BJ (cell line): ENCODE data around the gene LRFN2. TPM values are rescaled to one million over a fixed set of nuclear protein-coding genes. Genes with fewer than 3 reads are reported as not detected.

Experiments used
- CTCF ChIA-PET: fragments of 350-600 bp; formaldehyde crosslinking; extraction: SDS; loops from one replicate; lab custom pipeline; 2021; ENCODE audit warnings: antibody characterized with exemption, inconsistent platforms; lab: Yijun Ruan, JAX
- POLR2A ChIA-PET: fragments of 300-600 bp; sonication (Branson Sonifier 250); formaldehyde crosslinking; extraction: SDS; loops from one replicate; lab custom pipeline; 2021; ENCODE audit warnings: antibody characterized with exemption; lab: Charles Lee
- DNase-seq: peaks from one replicate; pipeline ENCODE4 v3.0.0-alpha.2; 2011; ENCODE audit warnings: low read depth
- H3K27me3 ChIP-seq: 2 replicates; pipeline ENCODE4 v1.6.0; 2011; ENCODE audit warnings: low read length; ENCODE audit not compliant: control insufficient read depth, insufficient read depth
- H3K36me3 ChIP-seq: 2 replicates; pipeline ENCODE4 v1.5.1; 2011; ENCODE audit warnings: low read length; ENCODE audit not compliant: control insufficient read depth, insufficient read depth
- H3K4me3 ChIP-seq: 2 replicates; pipeline ENCODE4 v1.5.1; 2011; ENCODE audit warnings: low read depth, mild to moderate bottlenecking, control low read depth, low read length
- polyA plus RNA-seq: library from polyadenylated mRNA; depleted of rRNA; stranded (reverse); fragments of >200 nt; gene quantifications from 2 replicates; pipeline ENCODE4 v1.2.3, GENCODE V29; 2011
- TF ChIP-seq, protein P1 (sequence below): IDR thresholded peaks from 2 replicates; pipeline ENCODE4 v1.5.1; 2011; ENCODE audit warnings: low read depth, mild to moderate bottlenecking, control low read depth, inconsistent platforms, low read length, moderate library complexity; ENCODE audit not compliant: insufficient read depth

Gene LRFN2
- polyA plus RNA-seq, 1 experiment = not detected

DNA sequence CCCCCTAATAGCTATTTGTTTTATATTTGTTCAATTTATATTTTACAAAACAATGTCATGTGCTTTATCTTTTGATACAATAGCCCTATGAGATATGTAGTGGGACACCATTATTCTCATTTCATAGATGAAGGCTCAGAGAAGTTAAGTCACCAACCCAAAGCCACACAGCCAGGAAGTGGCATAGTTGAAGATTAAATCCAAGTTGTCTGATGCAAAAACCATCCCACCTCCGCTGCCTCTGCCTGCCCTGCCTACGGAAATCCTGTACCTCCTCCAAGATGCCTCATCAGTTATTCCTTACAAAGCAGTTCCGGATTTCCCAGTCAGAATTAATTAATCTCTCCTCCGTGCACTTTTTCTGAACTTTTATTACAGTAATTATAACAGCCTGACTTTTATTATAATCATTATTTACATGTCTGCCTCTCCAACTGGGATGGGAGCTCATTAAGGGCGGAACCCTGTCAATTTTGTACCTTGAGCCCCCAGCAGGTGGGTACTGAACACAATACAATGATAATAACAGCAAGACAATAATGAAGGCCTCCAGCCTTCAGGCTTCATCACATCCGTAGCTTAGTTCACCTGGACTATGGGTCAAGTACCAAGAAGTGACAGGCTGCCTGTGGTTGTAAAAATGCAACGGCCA, 54.7 kb downstream of the LRFN2 start:
- Histone ChIP-seq H3K4me3 (no peak overlapping the region), H3K27me3 (no peaks in the 10 kb centered on the region; the same call in 1 of the 2 replicates), H3K36me3 (no peaks in the 10 kb centered on the region)
- TF ChIP-seq, protein P1, sequence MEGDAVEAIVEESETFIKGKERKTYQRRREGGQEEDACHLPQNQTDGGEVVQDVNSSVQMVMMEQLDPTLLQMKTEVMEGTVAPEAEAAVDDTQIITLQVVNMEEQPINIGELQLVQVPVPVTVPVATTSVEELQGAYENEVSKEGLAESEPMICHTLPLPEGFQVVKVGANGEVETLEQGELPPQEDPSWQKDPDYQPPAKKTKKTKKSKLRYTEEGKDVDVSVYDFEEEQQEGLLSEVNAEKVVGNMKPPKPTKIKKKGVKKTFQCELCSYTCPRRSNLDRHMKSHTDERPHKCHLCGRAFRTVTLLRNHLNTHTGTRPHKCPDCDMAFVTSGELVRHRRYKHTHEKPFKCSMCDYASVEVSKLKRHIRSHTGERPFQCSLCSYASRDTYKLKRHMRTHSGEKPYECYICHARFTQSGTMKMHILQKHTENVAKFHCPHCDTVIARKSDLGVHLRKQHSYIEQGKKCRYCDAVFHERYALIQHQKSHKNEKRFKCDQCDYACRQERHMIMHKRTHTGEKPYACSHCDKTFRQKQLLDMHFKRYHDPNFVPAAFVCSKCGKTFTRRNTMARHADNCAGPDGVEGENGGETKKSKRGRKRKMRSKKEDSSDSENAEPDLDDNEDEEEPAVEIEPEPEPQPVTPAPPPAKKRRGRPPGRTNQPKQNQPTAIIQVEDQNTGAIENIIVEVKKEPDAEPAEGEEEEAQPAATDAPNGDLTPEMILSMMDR = no peak
- no peak for DNase-seq
- POLR2A ChIA-PET = no interaction called here
- CTCF ChIA-PET = no interaction called here

DNA sequence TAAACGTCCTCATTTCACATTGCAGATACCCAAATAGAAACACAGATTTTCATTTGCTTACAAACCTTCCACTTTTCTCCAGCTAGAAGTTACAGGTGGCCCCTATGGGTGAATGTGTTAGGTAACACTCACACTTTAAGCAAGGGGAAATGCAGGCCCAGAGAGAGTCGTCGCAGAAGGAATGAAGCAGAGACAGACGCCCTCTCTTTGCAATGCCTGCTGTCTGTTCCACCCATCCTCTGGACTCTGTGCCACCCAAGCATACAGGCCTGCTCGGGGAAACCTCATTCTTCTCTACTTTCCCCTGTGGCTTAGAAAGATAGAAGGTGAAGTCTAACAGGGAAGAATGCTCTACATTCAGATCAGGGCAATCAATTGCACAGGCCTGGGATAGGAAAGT, 57.2 kb downstream of the LRFN2 start:
- POLR2A ChIA-PET = no interaction called here
- H3K4me3 ChIP-seq = no peak overlapping the region
- CTCF ChIA-PET = interaction anchor here (1.4 kb wide), 1 partner anchor 58 kb away, joined by 3 read pairs; the partner anchor contains the start of gene LRFN2
- no peaks in the 10 kb centered on the region for H3K36me3 ChIP-seq
- H3K27me3 ChIP-seq = no peaks in the 10 kb centered on the region; the same call in 1 of the 2 replicates
- no peak for DNase-seq
- TF ChIP-seq, protein P1 = no peak

DNA sequence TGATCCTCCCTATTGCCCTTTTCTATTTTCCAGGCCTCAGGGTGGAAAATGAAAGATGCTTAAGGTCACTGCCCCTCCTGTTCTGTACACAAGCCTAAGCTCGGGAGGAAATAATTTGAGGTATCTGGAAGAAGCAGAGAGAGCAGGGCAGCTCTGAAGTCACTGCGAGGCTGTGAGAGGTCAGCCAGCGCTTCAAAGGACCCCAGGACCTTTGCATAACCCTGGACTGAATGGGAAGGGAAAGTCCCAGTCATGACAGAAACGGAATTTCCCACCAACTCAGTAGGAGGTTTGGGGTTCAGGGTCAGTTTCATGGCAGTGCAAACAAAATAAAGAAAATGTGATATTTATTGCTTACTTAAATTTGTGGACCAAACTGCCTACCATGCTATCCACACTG, 58.1 kb downstream of the LRFN2 start:
- Histone ChIP-seq H3K4me3 (no peak overlapping the region), H3K27me3 (no peaks in the 10 kb centered on the region; the same call in 1 of the 2 replicates), H3K36me3 (no peaks in the 10 kb centered on the region)
- ChIA-PET POLR2A (no interaction called here), CTCF (no interaction called here)
- DNase-seq = no peak
- TF ChIP-seq, protein P1 = no peak

DNA sequence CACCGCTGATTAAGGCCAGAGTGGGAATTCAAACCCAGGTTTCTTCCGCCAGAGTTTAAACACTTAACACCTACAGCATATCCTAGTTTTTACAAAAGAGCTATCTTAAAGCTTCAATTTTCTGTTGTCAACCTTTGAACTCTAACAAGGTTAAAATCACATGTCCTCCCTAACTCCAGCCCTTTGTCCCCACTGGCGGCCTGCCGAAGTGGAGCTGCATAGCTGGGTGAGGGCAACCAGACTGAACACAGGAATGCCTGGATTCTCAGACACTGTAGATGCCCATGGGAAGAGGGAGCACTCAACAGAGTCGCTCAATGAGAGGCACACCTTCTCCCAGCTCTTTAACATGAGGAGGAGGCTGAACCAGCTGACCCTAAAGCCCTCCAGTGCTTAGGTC, 59.1 kb downstream of the LRFN2 start:
- ChIA-PET CTCF (interaction anchor here (1.6 kb wide), 1 partner anchor 9 kb away, joined by 3 read pairs; no protein-coding TSS in a partner anchor), POLR2A (no interaction called here)
- DNase-seq = no peak

DNA sequence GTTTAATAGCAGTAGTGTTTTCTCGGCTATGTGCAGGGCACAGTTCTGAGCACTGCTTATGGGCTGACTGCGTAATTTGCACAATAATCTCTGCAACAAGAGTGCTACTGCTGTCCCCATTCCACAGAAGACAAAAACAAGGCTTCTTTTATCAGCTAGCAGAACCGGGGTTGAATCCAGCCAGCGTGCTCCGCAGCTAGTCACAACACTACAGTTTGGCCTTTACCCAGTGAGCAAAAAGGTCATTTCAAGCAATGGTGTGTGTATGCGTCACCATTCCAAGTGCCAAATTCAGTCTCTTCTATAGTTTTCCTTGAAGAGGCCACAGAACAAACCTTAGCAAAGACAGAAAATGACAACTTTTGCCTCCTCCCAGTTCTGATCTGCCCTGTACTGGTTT, 61.1 kb downstream of the LRFN2 start:
- no peak overlapping the region for H3K4me3 ChIP-seq
- TF ChIP-seq, protein P1 = no peak
- no peaks in the 10 kb centered on the region; the same call in 1 of the 2 replicates for H3K27me3 ChIP-seq
- no peaks in the 10 kb centered on the region for H3K36me3 ChIP-seq
- DNase-seq = no peak
- ChIA-PET POLR2A (no interaction called here), CTCF (no interaction called here)

More for the DNA sequence above, 59.1 kb downstream of the LRFN2 start:
- TF ChIP-seq, protein P1 = no peak
- H3K36me3 ChIP-seq = no peaks in the 10 kb centered on the region
- H3K4me3 ChIP-seq = no peak overlapping the region
- H3K27me3 ChIP-seq = no peaks in the 10 kb centered on the region; the same call in 1 of the 2 replicates
